ENCODE data around the gene PAIP2B.

GRCh38 chr2:71186973-71187372 is 39.9 kb downstream of the PAIP2B start:
- TF ChIP-seq POU6F1 (CRISPR knock-in tag; IDR thresholded peaks at IDR 0.05; ENCODE audit: borderline replicate concordance, low read depth) (no peak), BACH2 (CRISPR knock-in tag; IDR thresholded peaks at IDR 0.05; ENCODE audit: borderline replicate concordance) (no peak), CSRNP3 (CRISPR knock-in tag; IDR thresholded peaks at IDR 0.05) (no peak), ARNTL (CRISPR knock-in tag; IDR thresholded peaks at IDR 0.05; ENCODE audit: borderline replicate concordance, low read depth) (no peak), CSDC2 (CRISPR knock-in tag; IDR thresholded peaks at IDR 0.05) (no peak), OSR1 (CRISPR knock-in tag; IDR thresholded peaks at IDR 0.05) (no peak), ZFP3 (CRISPR knock-in tag; IDR thresholded peaks at IDR 0.05) (no peak), PPARA (CRISPR knock-in tag; IDR thresholded peaks at IDR 0.05; ENCODE audit: borderline replicate concordance) (no peak), ZNF8 (CRISPR knock-in tag; IDR thresholded peaks at IDR 0.05) (no peak), ZFP30 (CRISPR knock-in tag; IDR thresholded peaks at IDR 0.05) (no peak), GLIS3 (CRISPR knock-in tag; IDR thresholded peaks at IDR 0.05) (no peak), TCF4 (CRISPR knock-in tag; IDR thresholded peaks at IDR 0.05; ENCODE audit: borderline replicate concordance) (no peak)

All from SK-N-SH treated with all-trans-retinoic acid at 6 μM for 48 hours (cell line).